HG03135 (cell line): Measurements from ENCODE around the gene ZFP64.
"Not testable (repeated sequence)": the region's sequence is repeated elsewhere in the genome, so short reads cannot be mapped to it uniquely, and the experiment has no call there.

Experiments
- ATAC-seq: cut with Tn5 transposase; IDR thresholded peaks from one replicate; pipeline ENCODE4 v1.9.1; 2021; ENCODE audit warnings: mild to moderate bottlenecking, moderate library complexity; ENCODE audit not compliant: unreplicated experiment

Gene ZFP64

DNA sequence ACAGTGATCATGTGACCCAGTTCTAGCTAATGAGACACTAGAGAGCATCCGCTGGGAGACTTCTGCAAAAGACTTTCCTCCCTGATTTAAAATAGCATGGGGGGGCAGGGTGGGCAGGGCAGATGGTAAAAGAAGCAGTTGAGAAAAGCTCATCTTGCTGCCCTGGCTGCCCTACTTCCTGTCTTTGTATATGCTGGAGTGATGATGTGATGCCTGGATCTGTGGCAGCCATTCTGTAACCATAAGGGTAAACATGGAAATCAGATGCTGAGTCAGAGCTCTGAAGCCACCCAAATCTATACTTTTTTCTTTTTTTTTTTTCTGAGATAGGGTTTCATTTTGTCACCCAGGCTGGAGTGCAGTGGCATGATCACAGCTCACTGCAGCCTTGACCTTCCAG, 25.4 kb downstream of the ZFP64 start:
- no peak for ATAC-seq

DNA sequence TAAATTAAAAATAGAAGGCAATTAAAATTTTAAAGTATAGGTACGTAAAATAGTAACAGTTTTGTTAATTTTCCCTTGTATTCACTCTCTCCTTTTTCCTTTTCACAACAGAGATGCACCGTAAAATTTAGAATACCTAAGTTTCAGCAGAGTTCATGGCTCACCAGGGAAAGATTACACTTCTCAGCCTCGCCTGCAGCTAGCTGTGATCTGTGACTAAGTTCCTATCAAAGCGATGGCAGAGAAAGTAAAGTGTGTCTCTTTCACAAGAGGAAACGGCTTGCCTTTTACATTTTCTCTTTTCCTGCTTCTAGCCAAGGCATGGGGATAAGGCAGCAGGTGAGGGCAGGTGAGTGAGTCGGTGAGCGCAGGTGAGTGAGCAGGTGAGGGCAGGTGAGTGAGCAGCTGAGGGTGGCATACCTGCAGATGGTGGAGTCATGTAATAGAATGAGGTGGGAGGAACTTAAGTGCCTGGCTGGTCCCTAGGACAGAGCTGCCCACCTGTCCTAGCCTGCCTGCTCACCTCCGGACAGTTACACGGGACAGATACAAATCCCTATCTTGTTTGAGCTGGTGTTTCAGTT, 30.9 kb downstream of the ZFP64 start:
- no peak for ATAC-seq

DNA sequence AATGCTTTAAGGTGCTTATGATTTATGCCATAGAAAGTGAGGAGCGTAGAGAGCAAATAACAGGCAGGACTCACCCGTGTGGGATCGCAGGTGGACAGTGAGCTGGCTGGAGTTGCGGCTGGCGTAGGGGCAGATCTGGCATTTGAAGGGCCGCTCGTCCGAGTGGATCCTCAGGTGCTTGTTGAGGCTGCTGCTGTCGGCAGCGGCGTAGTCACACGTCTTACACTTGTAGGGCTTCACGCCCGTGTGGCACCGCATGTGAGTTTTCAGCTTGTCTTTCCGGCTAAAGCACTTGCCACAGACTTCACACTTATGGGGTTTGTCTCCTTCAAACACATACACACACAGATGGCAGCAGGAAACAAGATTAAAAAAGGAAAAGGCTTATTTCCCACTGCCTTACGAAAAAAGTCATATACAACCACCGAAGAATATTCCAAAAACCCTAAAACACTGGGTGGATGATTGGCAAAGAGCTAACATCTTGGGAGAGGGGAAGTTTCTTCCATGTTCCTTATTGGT, 31.5 kb downstream of the ZFP64 start:
- no peak for ATAC-seq

DNA sequence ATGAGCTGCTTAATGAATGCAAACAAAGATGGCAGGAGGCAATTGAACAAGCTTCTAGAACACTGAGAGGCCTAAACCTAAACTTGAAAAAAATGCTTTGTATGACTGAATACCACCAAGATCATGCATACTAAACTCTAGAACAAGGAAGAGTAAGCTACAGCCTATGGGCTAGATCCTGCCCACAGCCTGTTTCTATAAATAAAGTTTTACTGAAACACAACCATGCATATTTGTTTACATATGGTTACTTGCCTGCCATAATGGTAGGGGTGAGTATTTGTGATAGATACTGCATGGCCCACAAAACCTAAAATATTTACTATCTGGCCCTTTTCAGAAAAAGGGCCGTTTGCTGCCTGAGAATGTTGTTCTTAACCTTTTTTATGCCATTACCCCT, 37.0 kb downstream of the ZFP64 start:
- no peak for ATAC-seq

DNA sequence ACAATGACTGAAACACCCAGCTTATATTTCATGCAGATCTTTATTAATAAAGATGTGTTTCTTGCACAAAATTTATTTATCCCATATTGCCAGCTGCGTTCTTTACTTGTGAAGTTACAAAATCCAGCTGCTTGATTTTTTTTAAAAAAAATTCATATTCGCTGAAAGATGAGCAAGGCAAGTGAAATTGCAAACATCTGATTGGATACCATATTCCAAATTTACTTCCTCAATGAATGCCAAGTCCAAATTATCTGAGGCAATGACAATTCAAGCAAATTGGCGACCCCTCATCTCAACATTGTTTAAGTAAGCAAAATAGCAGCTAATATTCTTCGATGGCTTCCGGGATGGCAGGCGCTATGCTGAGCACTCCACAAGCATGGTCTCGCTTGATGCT, 37.7 kb downstream of the ZFP64 start:
- no peak for ATAC-seq

DNA sequence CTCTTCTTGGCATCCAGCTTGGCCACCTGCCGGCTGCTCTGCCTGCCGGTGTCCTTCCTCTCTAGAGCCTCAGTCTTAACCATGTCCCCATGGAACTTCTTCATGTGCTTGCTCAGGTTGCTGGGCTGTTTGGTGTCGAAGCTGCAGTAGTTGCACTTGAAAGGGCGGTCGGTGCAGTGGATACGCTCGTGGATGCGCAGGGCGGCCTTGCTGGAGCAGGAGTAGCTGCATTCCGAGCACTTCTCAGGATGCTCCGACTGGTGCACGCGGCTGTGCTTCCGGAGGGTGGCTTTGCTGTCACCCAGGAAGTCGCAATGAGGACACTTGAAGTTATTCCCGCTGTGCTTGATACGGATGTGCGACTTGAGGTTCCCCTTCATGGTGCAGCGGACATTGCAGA, 38.7 kb downstream of the ZFP64 start:
- no peak for ATAC-seq

DNA sequence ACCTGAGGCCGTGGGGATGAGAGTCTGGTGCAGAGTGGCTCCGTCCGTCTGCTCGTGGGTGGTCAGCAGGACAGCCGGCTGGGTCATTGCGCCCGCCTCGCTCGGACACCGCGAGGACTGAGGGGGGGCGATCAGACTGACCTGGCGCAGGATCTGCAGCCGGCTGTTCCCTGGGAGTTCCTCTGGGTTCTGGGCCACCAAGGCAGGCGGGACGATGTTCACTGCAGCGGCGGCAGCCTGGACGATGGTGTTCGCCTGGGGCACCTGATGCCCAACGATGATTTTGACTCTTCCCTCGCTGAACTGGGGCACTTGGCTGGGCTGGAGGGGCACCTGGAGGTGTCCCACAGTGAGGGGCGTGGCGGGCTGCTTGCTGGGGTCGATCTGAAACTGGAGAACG, 39.2 kb downstream of the ZFP64 start:
- no peak for ATAC-seq

DNA sequence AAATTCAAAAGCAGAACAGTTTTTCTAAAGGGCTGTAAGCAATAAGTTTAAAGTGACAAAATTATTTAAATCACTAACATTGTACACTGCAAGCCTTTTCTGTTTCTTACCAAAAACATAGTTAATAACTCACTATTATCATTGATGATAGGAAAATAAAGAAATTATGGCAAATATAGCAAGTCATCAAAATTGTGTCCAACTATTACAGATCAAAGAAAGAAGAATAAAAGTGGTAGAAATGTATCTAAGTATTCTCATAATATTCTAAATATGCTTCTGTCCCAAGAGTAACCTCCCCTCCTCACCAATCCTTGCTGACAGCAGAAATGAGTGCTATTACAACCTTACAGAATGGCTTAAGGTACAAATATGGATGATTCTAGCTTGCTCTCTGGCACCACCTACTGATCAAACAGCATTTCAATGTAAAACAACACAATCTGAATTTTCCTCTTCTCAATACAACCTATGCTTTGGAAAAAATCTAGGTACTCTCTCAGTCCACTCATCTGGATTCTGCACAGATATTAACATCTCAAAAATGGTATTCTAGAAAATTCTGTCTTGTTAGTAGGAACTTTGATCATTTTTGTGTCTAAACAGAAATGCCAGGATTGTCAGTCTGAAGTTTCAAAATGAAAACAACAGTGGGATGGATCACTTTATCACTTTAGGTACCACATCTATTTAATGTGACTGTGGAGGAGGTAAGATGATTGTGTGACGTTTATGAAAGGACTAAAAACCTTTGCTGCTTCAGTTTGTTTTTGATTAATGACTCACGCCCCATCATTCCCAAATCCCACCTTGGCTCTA, 40.9 kb downstream of the ZFP64 start:
- no peak for ATAC-seq

DNA sequence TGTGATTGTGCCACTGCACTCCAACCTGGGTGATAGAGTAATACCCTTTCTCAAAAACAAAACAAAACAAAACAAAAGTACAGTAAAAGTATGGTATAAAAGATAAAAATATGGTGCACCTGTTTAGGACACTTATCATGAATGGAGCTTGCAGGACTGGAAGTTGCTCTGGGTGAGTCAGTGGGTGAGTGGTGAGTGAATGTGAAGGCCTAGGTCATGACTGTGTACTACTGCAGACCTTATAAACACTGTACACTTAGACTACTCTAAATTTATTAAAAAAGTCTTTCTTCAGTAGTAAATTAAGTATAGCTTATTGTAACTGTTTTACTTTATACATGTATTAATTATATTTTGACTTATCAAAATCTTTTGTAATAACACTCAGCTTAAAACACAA, 46.0 kb downstream of the ZFP64 start:
- no peak for ATAC-seq

DNA sequence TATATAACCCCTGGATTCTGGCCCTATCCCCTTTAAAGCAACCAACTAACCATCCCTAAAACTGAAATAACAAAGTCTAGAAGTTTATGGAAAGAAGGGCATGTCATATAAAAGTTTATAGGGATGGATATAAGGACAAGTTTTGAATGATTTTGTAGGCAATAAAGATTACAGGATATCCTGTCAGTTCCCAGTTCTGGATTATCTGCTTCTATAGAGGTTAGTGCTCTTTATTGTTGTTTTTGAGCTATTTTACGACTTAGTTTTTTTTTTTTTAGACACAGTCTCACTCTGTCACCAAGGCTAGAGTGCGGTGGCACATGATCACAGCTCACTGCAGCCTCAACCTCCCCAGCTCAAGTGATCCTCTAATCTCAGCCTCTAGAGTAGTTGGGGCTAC, 48.3 kb downstream of the ZFP64 start:
- ATAC-seq: no peak

DNA sequence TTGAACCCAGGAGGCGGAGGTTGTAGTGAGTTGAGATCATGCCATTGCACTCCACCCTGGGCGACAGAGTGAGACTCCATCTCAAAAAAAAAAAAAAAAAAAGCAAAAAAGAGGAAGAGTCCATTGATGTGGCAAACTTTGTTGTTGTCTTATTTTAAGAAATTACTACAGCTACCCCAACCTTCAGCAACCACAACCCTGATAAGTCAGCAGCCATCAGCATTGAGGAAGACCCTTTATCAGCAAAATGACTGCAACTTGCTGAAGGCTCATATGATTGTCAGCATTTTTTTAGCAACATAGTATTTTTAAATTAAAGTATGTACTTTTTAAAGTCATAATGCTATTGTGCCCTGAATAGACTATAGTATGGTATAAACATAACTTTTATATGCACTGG, 48.8 kb downstream of the ZFP64 start:
- ATAC-seq: no peak

DNA sequence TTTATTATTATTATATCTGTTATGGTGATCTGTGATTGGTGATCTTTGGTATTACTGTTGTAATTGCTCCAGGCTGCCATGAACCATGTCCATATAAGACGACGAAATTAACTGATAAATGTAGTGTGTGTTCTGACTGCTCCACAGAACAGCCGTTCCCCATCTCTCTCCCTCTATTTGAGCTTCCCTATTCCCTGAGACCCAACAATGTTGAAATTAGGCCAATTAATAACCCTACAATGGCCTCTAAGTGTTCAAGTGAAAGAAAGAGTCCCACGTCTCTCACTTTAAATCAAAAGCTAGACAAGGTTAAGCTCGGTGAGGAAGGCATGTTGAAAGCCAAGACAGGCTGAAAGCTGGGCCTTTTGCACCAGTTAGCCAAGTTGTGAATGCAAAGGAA, 51.6 kb downstream of the ZFP64 start:
- ATAC-seq: no peak

DNA sequence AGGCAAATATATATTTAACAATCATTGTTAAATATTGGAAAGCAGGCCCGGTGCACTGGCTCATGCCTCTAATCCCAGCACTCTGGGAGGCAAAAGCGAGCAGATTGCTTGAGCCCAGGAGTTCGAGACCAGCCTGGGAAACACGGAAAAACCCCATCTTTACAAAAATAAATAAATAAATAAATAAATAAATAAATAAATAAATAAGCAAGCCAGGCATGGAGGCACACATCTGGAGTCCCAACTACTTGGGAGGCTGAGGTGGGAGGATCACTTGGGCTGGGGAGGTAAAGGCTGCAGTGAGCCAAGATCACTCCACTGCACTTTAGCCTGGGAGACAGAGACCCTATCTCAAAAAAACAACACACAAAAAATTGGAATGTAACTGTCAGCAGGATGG, 53.7 kb downstream of the ZFP64 start:
- ATAC-seq: no peak

DNA sequence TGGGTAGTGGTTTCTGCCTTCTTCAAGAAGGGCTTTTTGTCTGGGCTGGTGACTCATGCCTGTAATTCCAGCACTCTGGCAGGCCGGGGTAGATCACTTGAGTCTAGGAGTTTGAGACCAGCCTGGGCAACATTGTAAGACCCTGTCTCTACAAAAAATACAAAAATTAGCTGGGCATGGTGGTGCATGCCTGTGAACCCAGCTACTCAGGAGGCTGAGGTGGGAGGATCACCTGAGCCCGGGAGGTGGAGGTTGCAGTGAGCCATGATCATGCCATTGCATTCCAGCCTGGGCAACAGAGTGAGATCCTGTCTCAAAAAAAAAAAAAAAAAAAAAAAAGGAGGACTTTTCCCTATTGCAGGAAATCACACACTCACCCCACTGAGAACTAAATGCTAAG, 57.9 kb downstream of the ZFP64 start:
- ATAC-seq: not testable (repeated sequence)

DNA sequence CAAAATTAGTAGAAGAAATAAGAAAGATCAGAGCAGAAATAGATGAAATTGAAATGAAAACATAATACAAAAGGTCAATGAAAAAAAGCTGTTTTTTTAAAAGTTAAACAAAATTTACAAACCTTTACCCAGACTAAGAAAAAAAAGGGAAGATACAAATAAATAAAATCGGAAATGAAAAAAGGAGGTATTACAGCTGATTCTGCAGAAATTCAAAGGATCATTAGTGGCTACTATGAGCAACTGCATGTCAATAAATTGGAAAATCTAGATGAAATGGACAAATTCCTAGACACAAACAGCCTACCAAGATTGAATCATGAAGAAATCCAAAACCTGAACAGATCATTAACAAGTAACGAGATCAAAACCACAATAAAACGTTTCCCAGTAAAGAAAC, 59.2 kb downstream of the ZFP64 start:
- no peak for ATAC-seq

DNA sequence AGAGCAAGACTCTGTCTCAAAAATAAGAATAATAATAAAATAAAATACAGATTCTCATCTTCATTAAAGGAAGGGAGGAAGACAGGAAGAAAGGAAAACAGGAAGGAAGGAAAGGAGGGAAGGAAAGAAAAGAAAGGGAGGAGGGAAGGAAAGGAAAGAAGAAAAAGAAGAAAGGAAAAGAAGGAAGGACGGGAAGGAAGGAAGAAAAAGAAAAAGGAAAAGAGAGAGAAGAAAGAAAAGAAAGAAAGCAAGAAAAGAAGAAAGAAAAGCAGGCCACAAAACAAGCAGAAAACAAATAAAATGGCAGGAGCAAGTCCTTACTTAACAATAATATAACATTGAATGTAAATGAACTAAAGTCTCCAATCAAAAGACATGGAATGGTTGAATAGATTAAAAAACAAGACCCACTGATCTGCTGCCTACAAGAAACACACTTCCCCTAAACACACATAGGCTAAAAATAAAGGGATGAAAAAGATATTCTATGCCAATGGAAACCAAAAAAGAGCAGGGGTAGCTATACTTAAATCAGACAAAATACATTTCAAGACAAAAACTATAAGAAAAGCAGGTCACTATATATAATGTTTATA, 60.4 kb downstream of the ZFP64 start:
- no peak for ATAC-seq

DNA sequence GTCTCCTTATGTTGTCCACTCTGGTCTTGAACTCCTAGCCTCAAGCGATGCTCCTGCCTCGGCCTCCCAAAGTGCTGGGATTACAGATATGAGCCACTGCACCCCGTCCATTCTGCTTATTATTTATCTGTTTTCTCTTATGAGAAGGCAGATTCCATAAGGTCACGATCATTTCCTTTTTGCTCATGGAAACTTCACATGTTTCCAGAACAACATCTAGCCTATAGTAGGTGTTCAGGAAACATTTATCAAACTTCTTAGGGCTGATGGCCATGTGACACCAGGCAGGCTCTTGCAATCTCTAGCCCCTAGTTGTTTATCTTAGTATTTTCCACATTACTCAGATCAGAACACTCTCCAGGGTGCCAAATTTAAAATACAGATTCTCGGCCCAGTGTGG, 61.2 kb downstream of the ZFP64 start:
- no peak for ATAC-seq

DNA sequence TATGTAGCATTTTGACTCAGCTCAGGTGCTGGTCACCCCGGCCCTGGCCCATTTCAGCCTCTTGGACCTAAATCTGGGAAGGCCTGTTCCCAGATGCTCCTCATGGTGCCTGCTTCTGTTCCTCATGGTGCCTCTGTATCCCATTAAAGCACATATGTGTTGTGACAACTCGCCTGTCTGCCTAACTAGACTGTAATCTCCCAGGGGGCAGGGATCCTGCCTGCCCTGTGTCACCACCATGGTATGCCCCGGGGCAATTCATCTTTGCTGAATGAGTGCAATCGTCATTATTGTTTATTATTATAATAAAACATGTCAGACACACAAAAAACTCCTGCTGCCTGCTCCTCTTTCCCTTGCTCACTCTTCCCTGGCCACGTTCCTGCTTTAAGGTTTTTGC, 62.0 kb downstream of the ZFP64 start:
- ATAC-seq: no peak

DNA sequence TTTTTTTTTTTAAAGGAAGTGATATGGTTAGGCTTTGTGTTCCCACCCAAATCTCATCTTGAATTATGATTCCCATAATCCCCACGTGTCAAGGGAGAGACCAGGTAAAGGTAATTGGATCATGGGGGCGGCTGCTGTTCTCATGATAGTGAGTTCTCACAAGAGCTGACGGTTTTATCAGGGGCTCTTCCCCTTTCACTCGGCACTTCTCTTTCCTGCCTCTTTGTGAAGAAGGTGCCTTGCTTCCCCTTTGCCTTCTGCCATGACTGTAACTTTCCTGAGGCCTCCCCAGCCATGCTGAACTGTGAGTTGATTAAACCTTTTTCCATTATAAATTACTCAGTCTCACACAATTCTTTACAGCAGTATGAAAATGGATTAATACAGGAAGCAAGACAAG, 64.3 kb downstream of the ZFP64 start:
- ATAC-seq: no peak

DNA sequence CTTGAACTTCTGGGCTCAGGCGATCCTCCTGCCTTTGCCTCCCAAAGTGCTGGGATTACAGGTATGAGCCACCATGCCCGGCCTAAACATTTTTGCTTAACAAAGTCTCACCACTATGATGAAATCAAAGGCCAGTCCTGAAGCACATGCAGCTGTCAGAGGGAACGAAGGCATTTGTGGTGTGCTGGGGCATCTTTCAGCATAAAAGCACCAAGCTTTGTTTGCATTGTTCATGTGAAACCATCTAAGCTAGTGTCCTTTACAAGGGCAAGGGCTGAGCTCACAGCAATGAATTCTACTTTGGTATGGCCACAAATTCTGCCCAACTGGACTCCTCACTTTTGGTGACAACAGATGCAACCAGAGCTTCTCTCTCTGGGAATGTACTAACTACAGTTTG, 66.8 kb downstream of the ZFP64 start:
- ATAC-seq: no peak

DNA sequence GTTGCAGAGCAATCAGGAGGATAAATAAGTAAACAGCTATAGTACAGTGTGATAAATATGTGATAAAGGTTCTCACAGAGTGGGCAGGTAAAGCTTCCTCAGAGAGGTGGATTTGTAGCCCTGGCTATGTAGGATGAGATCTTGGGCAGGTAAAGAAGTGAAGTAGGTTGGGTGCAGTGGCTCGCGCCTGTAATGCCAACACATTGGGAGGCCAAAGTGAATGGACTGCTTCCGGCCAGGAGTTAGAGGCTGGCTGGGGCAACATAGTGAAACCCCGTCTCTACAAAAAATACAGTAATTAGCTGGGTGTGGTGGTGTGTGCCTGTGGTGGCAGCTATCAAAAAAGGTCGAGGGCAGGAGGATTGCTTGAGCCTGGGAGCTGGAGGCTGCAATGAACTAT, 72.9 kb downstream of the ZFP64 start:
- ATAC-seq: no peak

DNA sequence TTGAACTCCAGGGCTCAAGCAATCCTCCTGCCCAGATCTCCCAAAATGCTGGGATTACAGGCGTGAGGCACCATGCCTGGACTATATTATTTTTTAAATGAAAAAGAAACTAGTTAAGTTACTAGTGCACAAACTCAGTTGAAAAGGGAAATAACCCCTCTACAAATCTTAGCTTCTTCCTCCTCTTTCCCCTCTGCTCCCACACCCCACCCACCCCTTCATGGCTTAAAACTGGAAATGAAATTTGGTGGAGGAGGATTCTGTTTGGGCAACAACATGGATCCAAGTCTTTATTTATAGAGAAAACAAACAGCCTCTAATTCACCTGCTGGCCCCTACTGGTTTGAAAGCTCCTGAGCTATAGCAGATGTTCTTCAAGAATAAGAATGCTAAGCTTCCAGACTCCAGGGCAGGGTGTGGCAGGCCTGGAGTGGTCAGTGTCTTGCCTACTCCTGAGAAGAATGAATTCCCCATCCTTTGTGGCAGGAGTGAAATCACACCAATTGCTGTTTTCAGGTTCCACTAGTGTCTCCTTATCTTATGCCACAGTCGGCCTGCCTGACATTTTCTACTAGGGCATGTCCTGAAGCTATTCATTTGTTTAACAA, 73.5 kb downstream of the ZFP64 start:
- ATAC-seq: no peak
